Mesenchymal stem cell (in vitro differentiated cells and primary cell): Measurements from ENCODE around the gene TSEN15.
"Not testable (repeated sequence)": the region's sequence is repeated elsewhere in the genome, so short reads cannot be mapped to it uniquely, and the experiment has no call there.

Experiments
- DNase-seq: peaks from one replicate; pipeline ENCODE4 v3.0.0-alpha.2; 2013
- H2AFZ ChIP-seq: one replicate; pipeline ENCODE4 v1.6.1; 2013; ENCODE audit warnings: low read depth, mild to moderate bottlenecking, control low read depth, inconsistent platforms, low read length, moderate library complexity
- H2AK5ac ChIP-seq: 2 replicates; pipeline ENCODE4 v1.6.1; 2013; ENCODE audit warnings: low read length, moderate library complexity, mild to moderate bottlenecking, inconsistent platforms; ENCODE audit not compliant: severe bottlenecking
- H2BK120ac ChIP-seq: one replicate; pipeline ENCODE4 v1.6.1; 2013; ENCODE audit warnings: low read depth, mild to moderate bottlenecking, inconsistent platforms, low read length, moderate library complexity
- H2BK12ac ChIP-seq, 2 experiments: one replicate each; pipeline ENCODE4 v1.6.1; 2013; ENCODE audit warnings: inconsistent platforms in 2 of 2, low read length in 2 of 2, mild to moderate bottlenecking in 2 of 2, moderate library complexity in 2 of 2, control low read depth in 1 of 2
- H2BK15ac ChIP-seq: one replicate; pipeline ENCODE4 v1.6.1; 2013; ENCODE audit warnings: mild to moderate bottlenecking, low read depth, inconsistent platforms; ENCODE audit not compliant: poor library complexity, severe bottlenecking
- H2BK5ac ChIP-seq: 2 replicates; pipeline ENCODE4 v1.6.1; 2013; ENCODE audit warnings: low read depth, mild to moderate bottlenecking, low read length, control low read depth, inconsistent platforms; ENCODE audit not compliant: poor library complexity, severe bottlenecking
- H3K14ac ChIP-seq, 2 experiments: one replicate each; pipeline ENCODE4 v1.6.1; 2013; ENCODE audit warnings: inconsistent platforms in 2 of 2, low read length in 2 of 2, control low read depth in 1 of 2, mild to moderate bottlenecking in 1 of 2, moderate library complexity in 1 of 2
- H3K18ac ChIP-seq, 2 experiments: one replicate each; pipeline ENCODE4 v1.6.1; 2013; ENCODE audit warnings: inconsistent platforms in 2 of 2, low read length in 2 of 2, control low read depth in 1 of 2, low read depth in 1 of 2, mild to moderate bottlenecking in 1 of 2
- H3K23ac ChIP-seq, 2 experiments: one replicate each; pipeline ENCODE4 v1.6.1; 2013; ENCODE audit warnings: inconsistent platforms in 2 of 2, low read length in 2 of 2, mild to moderate bottlenecking in 2 of 2, moderate library complexity in 2 of 2, control low read depth in 1 of 2
- H3K27ac ChIP-seq: 2 replicates; pipeline ENCODE4 v1.5.1; 2013; ENCODE audit warnings: mild to moderate bottlenecking, moderate library complexity, low read length, control low read depth, inconsistent platforms; ENCODE audit not compliant: poor library complexity, severe bottlenecking
- H3K27me3 ChIP-seq, 2 experiments: 2 replicates each; pipeline versions ENCODE4 v1.6.1 to v1.7.0; 2013; ENCODE audit warnings: low read length in 2 of 2, mild to moderate bottlenecking in 2 of 2, moderate library complexity in 2 of 2, control low read depth in 1 of 2, inconsistent platforms in 1 of 2; ENCODE audit not compliant: control insufficient read depth in 1 of 2, insufficient read depth in 1 of 2
- H3K36me3 ChIP-seq, 2 experiments: 2 replicates each; pipeline versions ENCODE4 v1.6.1 to v1.7.0; 2013; ENCODE audit warnings: low read length in 2 of 2, control low read depth in 1 of 2, inconsistent platforms in 1 of 2, low read depth in 1 of 2, mild to moderate bottlenecking in 1 of 2; ENCODE audit not compliant: insufficient read depth in 2 of 2, control insufficient read depth in 1 of 2
- H3K4ac ChIP-seq, 2 experiments: one replicate each; pipeline ENCODE4 v1.6.1; 2013; ENCODE audit warnings: inconsistent platforms in 2 of 2, low read length in 2 of 2, mild to moderate bottlenecking in 2 of 2, moderate library complexity in 2 of 2, control low read depth in 1 of 2, low read depth in 1 of 2
- H3K4me1 ChIP-seq: 2 replicates; pipeline ENCODE4 v1.6.1; 2013; ENCODE audit warnings: low read depth, low read length, control low read depth; ENCODE audit not compliant: control insufficient read depth, insufficient read depth
- H3K4me2 ChIP-seq: 2 replicates; pipeline ENCODE4 v1.6.1; 2013; ENCODE audit warnings: low read length, mild to moderate bottlenecking, inconsistent platforms; ENCODE audit not compliant: poor library complexity, severe bottlenecking
- H3K4me3 ChIP-seq, 2 experiments: 2 replicates each; pipeline versions ENCODE4 v1.5.1 to v1.7.0; 2013; ENCODE audit warnings: low read length in 2 of 2, mild to moderate bottlenecking in 2 of 2, control low read depth in 1 of 2, low read depth in 1 of 2; ENCODE audit not compliant: insufficient read depth in 1 of 2
- H3K79me1 ChIP-seq: replicated peaks from 2 replicates; pipeline ENCODE4 v1.6.1; 2013; ENCODE audit warnings: mild to moderate bottlenecking, control low read depth, low read length, inconsistent platforms; ENCODE audit not compliant: poor library complexity, severe bottlenecking
- H3K9ac ChIP-seq: 2 replicates; pipeline ENCODE4 v1.7.0; 2013; ENCODE audit warnings: mild to moderate bottlenecking, low read length, moderate library complexity
- H3K9me3 ChIP-seq: 2 replicates; pipeline ENCODE4 v1.7.0; 2013; ENCODE audit warnings: mild to moderate bottlenecking, low read length; ENCODE audit not compliant: control insufficient read depth
- H4K8ac ChIP-seq: one replicate; pipeline ENCODE4 v1.6.1; 2013; ENCODE audit warnings: inconsistent platforms, mild to moderate bottlenecking, low read length, moderate library complexity
- H4K91ac ChIP-seq: one replicate; pipeline ENCODE4 v1.6.1; 2013; ENCODE audit warnings: mild to moderate bottlenecking, low read length, inconsistent platforms
- WGBS: methylation state at CpG from one replicate; pipeline ENCODE4 v1.1.7; 2013; ENCODE audit warnings: mixed read lengths; 5-methylcytosine and 5-hydroxymethylcytosine counted together

Gene TSEN15

GRCh38 chr1:184043315-184043714 lies 8.2 kb upstream of the TSEN15 start:
- H4K8ac ChIP-seq, H2BK15ac ChIP-seq, H2AK5ac ChIP-seq, H3K9me3 ChIP-seq, H3K4me2 ChIP-seq, H3K23ac ChIP-seq, H3K14ac ChIP-seq, H3K27me3 ChIP-seq, H3K18ac ChIP-seq, H4K91ac ChIP-seq, H3K27ac ChIP-seq, H2BK5ac ChIP-seq, H3K4me3 ChIP-seq, H3K4me1 ChIP-seq, H3K9ac ChIP-seq, H2BK12ac ChIP-seq, DNase-seq, H3K79me1 ChIP-seq, H2BK120ac ChIP-seq, H2AFZ ChIP-seq, H3K36me3 ChIP-seq, H3K4ac ChIP-seq: not testable (repeated sequence)
- WGBS: 100% methylated on average over 1 of the region's 2 CpGs

GRCh38 chr1:184044603-184045376 lies 6.7 kb upstream of the TSEN15 start:
- Histone ChIP-seq H2BK15ac (no peak overlapping the region), H4K8ac (no peak overlapping the region), H3K27me3 (no peaks in the 10 kb centered on the region), H3K14ac (no peak overlapping the region), H3K23ac (no peak overlapping the region), H3K4me2 (no peak overlapping the region), H3K18ac (no peak overlapping the region), H3K4me3 (no peak overlapping the region), H4K91ac (no peak overlapping the region), H2AFZ (no peak overlapping the region), H2BK12ac (no peak overlapping the region), H3K27ac (no peak overlapping the region), H3K79me1 (no peaks in the 10 kb centered on the region), H3K36me3 (no peaks in the 10 kb centered on the region), H3K4ac (no peak overlapping the region), H2BK5ac (no peak overlapping the region), H3K4me1 (no peaks in the 10 kb centered on the region), H2AK5ac (no peak overlapping the region), H3K9me3 (no peaks in the 10 kb centered on the region), H3K9ac (no peak overlapping the region), H2BK120ac (no peak overlapping the region)
- WGBS: 62% methylated on average over 1 of the region's 3 CpGs
- DNase-seq: no peak

GRCh38 chr1:184047541-184047940 lies 4.0 kb upstream of the TSEN15 start:
- not testable (repeated sequence) for H2AFZ ChIP-seq, H4K91ac ChIP-seq, H2AK5ac ChIP-seq, H3K9ac ChIP-seq, H3K23ac ChIP-seq, H2BK15ac ChIP-seq, H4K8ac ChIP-seq, H3K36me3 ChIP-seq, H3K27ac ChIP-seq, H2BK12ac ChIP-seq, H3K9me3 ChIP-seq, H3K4me1 ChIP-seq, DNase-seq, H3K79me1 ChIP-seq, H3K4me2 ChIP-seq, H2BK120ac ChIP-seq, H2BK5ac ChIP-seq, H3K14ac ChIP-seq, H3K27me3 ChIP-seq, H3K18ac ChIP-seq, H3K4ac ChIP-seq, H3K4me3 ChIP-seq
- WGBS: 53% methylated on average over 5 of the region's 5 CpGs

DNA sequence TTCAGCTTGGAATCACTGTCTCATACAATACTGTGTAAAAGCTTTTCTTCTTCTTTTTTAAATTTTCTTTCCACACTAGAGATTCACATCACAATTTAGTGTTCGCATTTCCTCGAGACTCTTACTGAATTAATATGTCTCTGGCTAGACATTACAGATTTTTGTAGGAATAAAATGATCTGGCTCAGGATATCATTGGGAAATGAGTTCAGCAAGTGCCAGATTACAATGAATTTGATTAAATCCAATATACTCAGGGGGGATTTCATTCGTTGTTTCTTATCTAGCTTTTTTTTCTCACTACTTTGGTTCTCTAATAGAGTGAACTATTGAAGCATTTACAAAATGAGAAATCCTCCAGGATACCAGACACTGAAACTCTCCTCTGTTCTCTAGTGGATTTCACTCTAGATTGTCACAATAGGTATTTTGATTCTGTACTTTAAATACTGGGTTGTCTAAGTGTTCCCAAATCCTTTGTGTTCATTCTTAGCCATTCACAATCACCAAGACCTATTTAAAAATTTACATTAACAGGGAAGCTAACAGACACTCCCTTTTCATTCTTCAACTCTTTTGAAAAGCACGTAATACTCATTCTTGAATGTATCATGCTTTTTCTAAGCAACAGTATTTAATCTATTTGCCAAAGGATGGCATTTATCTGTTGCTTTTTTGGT lies 2.8 kb upstream of the TSEN15 start:
- H3K27ac ChIP-seq: no peak overlapping the region
- no peak overlapping the region for H2BK15ac ChIP-seq
- no peak overlapping the region for H2BK5ac ChIP-seq
- no peaks in the 10 kb centered on the region for H3K27me3 ChIP-seq
- no peak overlapping the region for H2BK120ac ChIP-seq
- H3K4me2 ChIP-seq: no peak overlapping the region
- no peak overlapping the region for H2AFZ ChIP-seq
- H3K9me3 ChIP-seq: no peaks in the 10 kb centered on the region
- no peaks in the 10 kb centered on the region for H3K4me1 ChIP-seq
- no peak overlapping the region for H3K23ac ChIP-seq
- no peak overlapping the region for H3K9ac ChIP-seq
- WGBS: 70% methylated on average over 2 of the region's 4 CpGs
- H3K36me3 ChIP-seq: no peaks in the 10 kb centered on the region
- H3K14ac ChIP-seq: no peak overlapping the region
- no peak overlapping the region for H3K18ac ChIP-seq
- H4K91ac ChIP-seq: no peak overlapping the region
- H2BK12ac ChIP-seq: no peak overlapping the region
- H2AK5ac ChIP-seq: no peak overlapping the region
- no peak overlapping the region for H4K8ac ChIP-seq
- H3K79me1 ChIP-seq: peaks cover 6% of the 10 kb centered on the region
- H3K4me3 ChIP-seq: no peak overlapping the region
- H3K4ac ChIP-seq: no peak overlapping the region
- no peak for DNase-seq
